ENCODE measurements around the gene FAM180A.
"Not testable (repeated sequence)": the region's sequence is repeated elsewhere in the genome, so short reads cannot be mapped to it uniquely, and the experiment has no call there.

FAM180A gene

GRCh38 chr7:135697276-135698049, 51.1 kb downstream of the FAM180A start:
- H3K4me3 ChIP-seq (ENCODE audit: low read depth, low read length) = no peak overlapping the region
- no peak for TF ChIP-seq CTCF (IDR thresholded peaks at IDR 0.05; ENCODE audit: borderline replicate concordance, insufficient read depth, low read depth, low read length)

DNA sequence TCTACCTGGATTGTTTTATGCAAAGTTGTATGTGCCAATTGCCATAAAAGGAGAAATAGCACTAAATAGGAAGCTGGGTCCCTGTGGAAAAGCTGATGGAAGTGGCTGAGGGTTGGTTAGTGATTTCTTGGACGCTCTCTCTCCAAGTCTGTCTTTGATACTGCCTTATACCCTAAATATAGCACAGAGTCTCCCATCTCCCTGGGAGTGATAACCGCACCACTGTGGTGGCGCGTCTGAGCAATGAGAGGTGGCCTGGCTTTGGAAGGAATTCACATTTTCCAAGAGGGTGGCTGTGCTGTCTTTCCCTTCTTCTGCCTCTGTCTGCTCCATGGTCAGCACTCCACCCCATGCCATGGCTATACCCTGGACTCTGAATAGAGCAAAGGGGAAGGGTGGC, 55.1 kb downstream of the FAM180A start:
- no peak for TF ChIP-seq CTCF (IDR thresholded peaks at IDR 0.05; ENCODE audit: borderline replicate concordance, insufficient read depth, low read depth, low read length)
- no peak overlapping the region for H3K4me3 ChIP-seq (ENCODE audit: low read depth, low read length)

GRCh38 chr7:135692606-135693005, 56.0 kb downstream of the FAM180A start:
- H3K4me3 ChIP-seq (ENCODE audit: low read depth, low read length) = not testable (repeated sequence)

DNA sequence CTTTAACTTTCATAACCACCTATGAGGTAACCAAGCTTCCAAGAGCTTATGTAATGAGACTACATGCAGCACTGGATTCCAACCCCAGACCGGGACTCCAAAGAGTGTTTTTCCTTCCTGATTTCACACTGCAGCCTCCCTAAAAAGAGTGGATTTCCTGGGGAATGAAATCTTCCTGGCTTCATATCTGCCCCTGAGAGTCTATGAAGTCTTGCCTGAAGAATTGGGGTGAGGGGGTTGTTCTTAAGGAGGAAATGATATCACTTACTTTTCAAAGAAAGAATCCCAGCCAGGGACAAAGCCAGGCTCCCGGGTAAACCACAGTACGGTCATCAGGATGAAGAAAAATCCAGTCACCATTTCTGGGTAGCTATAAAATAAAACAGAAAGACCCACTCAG, 56.6 kb downstream of the FAM180A start:
- no peak overlapping the region for H3K4me3 ChIP-seq (ENCODE audit: low read depth, low read length)
- TF ChIP-seq CTCF (IDR thresholded peaks at IDR 0.05; ENCODE audit: borderline replicate concordance, insufficient read depth, low read depth, low read length) = no peak

- no peak overlapping the region for H3K4me3 ChIP-seq (ENCODE audit: low read depth, low read length)
- TF ChIP-seq CTCF (IDR thresholded peaks at IDR 0.05; ENCODE audit: borderline replicate concordance, insufficient read depth, low read depth, low read length) = no peak
Measured at GRCh38 chr7:135690566-135690965, 58.0 kb downstream of the FAM180A start.

DNA sequence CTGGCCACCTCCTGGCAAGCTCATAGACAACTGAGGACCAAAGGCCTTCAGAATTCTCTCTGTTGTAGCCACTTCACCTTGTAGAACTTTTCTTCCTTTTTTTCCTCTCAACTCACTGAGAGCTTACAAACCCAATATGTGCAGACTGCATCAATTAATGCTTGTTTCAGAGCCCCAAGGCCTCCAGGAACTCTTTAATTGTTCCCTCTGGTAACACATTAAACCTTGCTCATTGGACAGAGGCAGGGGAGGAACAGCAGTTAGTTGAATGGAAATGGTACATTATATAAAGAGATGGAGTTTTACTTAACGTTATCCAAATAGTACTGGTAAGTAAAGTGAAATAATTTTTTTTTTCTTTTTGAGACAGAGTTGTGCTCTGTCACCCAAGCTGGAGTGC, 61.1 kb downstream of the FAM180A start:
- H3K4me3 ChIP-seq (ENCODE audit: low read depth, low read length) = no peak overlapping the region
- no peak for TF ChIP-seq CTCF (IDR thresholded peaks at IDR 0.05; ENCODE audit: borderline replicate concordance, insufficient read depth, low read depth, low read length)

- H3K4me3 ChIP-seq (ENCODE audit: low read depth, low read length) = no peak overlapping the region
- TF ChIP-seq CTCF (IDR thresholded peaks at IDR 0.05; ENCODE audit: borderline replicate concordance, insufficient read depth, low read depth, low read length) = no peak
Measured at GRCh38 chr7:135685306-135686084, 63.1 kb downstream of the FAM180A start.

Data from GM12875 (cell line).